ENCODE results near the gene USE1. TPM values are rescaled to one million over a fixed set of nuclear protein-coding genes. Genes with fewer than 3 reads are reported as not detected.

The USE1 gene
- polyA plus RNA-seq, 2 donors, result 32.8 to 37.7 TPM

GRCh38 chr19:17214508-17215126 is 540 bp upstream of the USE1 start:
- peaks cover 0 to 15% of the 10 kb centered on the region in 2 donors for H3K4me1 ChIP-seq (ENCODE audit: control insufficient read depth in 2 of 2, insufficient read depth in 2 of 2, low read length in 1 of 2)
- H3K9me3 ChIP-seq (ENCODE audit: control insufficient read depth in 2 of 2, insufficient read depth in 1 of 2, low read depth in 1 of 2, low read length in 1 of 2), result no peaks in the 10 kb centered on the region
- H3K36me3 ChIP-seq (ENCODE audit: control insufficient read depth in 2 of 2, insufficient read depth in 2 of 2, low read length in 1 of 2), result peaks cover 4 to 47% of the 10 kb centered on the region in 2 donors
- H3K27me3 ChIP-seq (ENCODE audit: control insufficient read depth in 1 of 2, insufficient read depth in 2 of 2, low read length in 2 of 2), result no peaks in the 10 kb centered on the region
- H3K27ac ChIP-seq (ENCODE audit: low read depth in 2 of 2, low read length in 1 of 2), result peak overlapping the region; percentile 75 to 99
- 26 to 27% methylated on average over 16 of the region's 16 CpGs for WGBS, 2 donors
- H3K4me3 ChIP-seq (ENCODE audit: low read depth in 1 of 2, low read length in 2 of 2), result peak overlapping the region; percentile 69 to 73

- no peaks in the 10 kb centered on the region for H3K9me3 ChIP-seq (ENCODE audit: control insufficient read depth in 2 of 2, insufficient read depth in 1 of 2, low read depth in 1 of 2, low read length in 1 of 2)
- no peaks in the 10 kb centered on the region for H3K27me3 ChIP-seq (ENCODE audit: control insufficient read depth in 1 of 2, insufficient read depth in 2 of 2, low read length in 2 of 2)
- H3K4me3 ChIP-seq (ENCODE audit: low read depth in 1 of 2, low read length in 2 of 2), result peak overlapping the region in 1 of 2 donors; percentile 69
- peak overlapping the region; percentile 75 to 99 for H3K27ac ChIP-seq (ENCODE audit: low read depth in 2 of 2, low read length in 1 of 2)
- 79 to 81% methylated on average over 13 of the region's 13 CpGs for WGBS, 2 donors
- H3K36me3 ChIP-seq (ENCODE audit: control insufficient read depth in 2 of 2, insufficient read depth in 2 of 2, low read length in 1 of 2), result peaks cover 4 to 36% of the 10 kb centered on the region in 2 donors
- peaks cover 0 to 14% of the 10 kb centered on the region in 2 donors for H3K4me1 ChIP-seq (ENCODE audit: control insufficient read depth in 2 of 2, insufficient read depth in 2 of 2, low read length in 1 of 2)
Measured at GRCh38 chr19:17216058-17216670, 1.0 kb downstream of the USE1 start.

- Histone ChIP-seq H3K36me3 (ENCODE audit: control insufficient read depth in 2 of 2, insufficient read depth in 2 of 2, low read length in 1 of 2) (peaks cover 4 to 14% of the 10 kb centered on the region in 2 donors), H3K27ac (ENCODE audit: low read depth in 2 of 2, low read length in 1 of 2) (no peak overlapping the region), H3K9me3 (ENCODE audit: control insufficient read depth in 2 of 2, insufficient read depth in 1 of 2, low read depth in 1 of 2, low read length in 1 of 2) (no peaks in the 10 kb centered on the region), H3K4me3 (ENCODE audit: low read depth in 1 of 2, low read length in 2 of 2) (no peak overlapping the region), H3K4me1 (ENCODE audit: control insufficient read depth in 2 of 2, insufficient read depth in 2 of 2, low read length in 1 of 2) (peaks cover 0 to 14% of the 10 kb centered on the region in 2 donors), H3K27me3 (ENCODE audit: control insufficient read depth in 1 of 2, insufficient read depth in 2 of 2, low read length in 2 of 2) (no peaks in the 10 kb centered on the region)
- 98 to 99% methylated on average over 8 of the region's 8 CpGs for whole genome bisulfite sequencing, 2 donors
Measured at GRCh38 chr19:17219286-17219685, 4.1 kb downstream of the USE1 start.

GRCh38 chr19:17220207-17220758 is 5.1 kb downstream of the USE1 start:
- Histone ChIP-seq H3K27ac (ENCODE audit: low read depth in 2 of 2, low read length in 1 of 2) (peak overlapping the region in 1 of 2 donors; percentile 79), H3K36me3 (ENCODE audit: control insufficient read depth in 2 of 2, insufficient read depth in 2 of 2, low read length in 1 of 2) (peaks cover 4 to 14% of the 10 kb centered on the region in 2 donors), H3K9me3 (ENCODE audit: control insufficient read depth in 2 of 2, insufficient read depth in 1 of 2, low read depth in 1 of 2, low read length in 1 of 2) (no peaks in the 10 kb centered on the region), H3K4me3 (ENCODE audit: low read depth in 1 of 2, low read length in 2 of 2) (no peak overlapping the region), H3K4me1 (ENCODE audit: control insufficient read depth in 2 of 2, insufficient read depth in 2 of 2, low read length in 1 of 2) (peaks cover 0 to 8% of the 10 kb centered on the region in 2 donors), H3K27me3 (ENCODE audit: control insufficient read depth in 1 of 2, insufficient read depth in 2 of 2, low read length in 2 of 2) (no peaks in the 10 kb centered on the region)
- 39 to 41% methylated on average over 14 of the region's 14 CpGs for WGBS, 2 donors

GRCh38 chr19:17225053-17225452 is 9.9 kb downstream of the USE1 start:
- Histone ChIP-seq H3K9me3 (ENCODE audit: control insufficient read depth in 2 of 2, insufficient read depth in 1 of 2, low read depth in 1 of 2, low read length in 1 of 2) (no peaks in the 10 kb centered on the region), H3K27ac (ENCODE audit: low read depth in 2 of 2, low read length in 1 of 2) (no peak overlapping the region), H3K4me3 (ENCODE audit: low read depth in 1 of 2, low read length in 2 of 2) (no peak overlapping the region), H3K27me3 (ENCODE audit: control insufficient read depth in 1 of 2, insufficient read depth in 2 of 2, low read length in 2 of 2) (no peaks in the 10 kb centered on the region), H3K4me1 (ENCODE audit: control insufficient read depth in 2 of 2, insufficient read depth in 2 of 2, low read length in 1 of 2) (peaks cover 0 to 3% of the 10 kb centered on the region in 2 donors), H3K36me3 (ENCODE audit: control insufficient read depth in 2 of 2, insufficient read depth in 2 of 2, low read length in 1 of 2) (peaks cover 2 to 7% of the 10 kb centered on the region in 2 donors)
- 76 to 84% methylated on average over 10 of the region's 10 CpGs for WGBS, 2 donors

- Histone ChIP-seq H3K4me1 (ENCODE audit: control insufficient read depth in 2 of 2, insufficient read depth in 2 of 2, low read length in 1 of 2) (no peaks in the 10 kb centered on the region), H3K27me3 (ENCODE audit: control insufficient read depth in 1 of 2, insufficient read depth in 2 of 2, low read length in 2 of 2) (no peaks in the 10 kb centered on the region), H3K36me3 (ENCODE audit: control insufficient read depth in 2 of 2, insufficient read depth in 2 of 2, low read length in 1 of 2) (peaks cover 6 to 11% of the 10 kb centered on the region in 2 donors), H3K4me3 (ENCODE audit: low read depth in 1 of 2, low read length in 2 of 2) (peak within 1 kb of the TSS; percentile 66 to 79), H3K9me3 (ENCODE audit: control insufficient read depth in 2 of 2, insufficient read depth in 1 of 2, low read depth in 1 of 2, low read length in 1 of 2) (no peaks in the 10 kb centered on the region), H3K27ac (ENCODE audit: low read depth in 2 of 2, low read length in 1 of 2) (peak within 1 kb of the TSS; percentile 96 to 97)
- WGBS, 2 donors, result 0 to 1% methylated on average over 81 to 90 of the region's 90 CpGs
Measured at GRCh38 chr19:17226002-17226933, 11.1 kb downstream of the USE1 start, which contains the start of gene OCEL1. Gene OCEL1 (plus strand): TSS chr19:17226226. CDS start chr19:17226248, 22 bp downstream.

GRCh38 chr19:17227798-17228367 is 12.7 kb downstream of the USE1 start:
- no peak overlapping the region for H3K4me3 ChIP-seq (ENCODE audit: low read depth in 1 of 2, low read length in 2 of 2)
- no peaks in the 10 kb centered on the region for H3K27me3 ChIP-seq (ENCODE audit: control insufficient read depth in 1 of 2, insufficient read depth in 2 of 2, low read length in 2 of 2)
- H3K9me3 ChIP-seq (ENCODE audit: control insufficient read depth in 2 of 2, insufficient read depth in 1 of 2, low read depth in 1 of 2, low read length in 1 of 2), result no peaks in the 10 kb centered on the region
- WGBS, 2 donors, result 76% methylated on average over 13 of the region's 13 CpGs
- H3K36me3 ChIP-seq (ENCODE audit: control insufficient read depth in 2 of 2, insufficient read depth in 2 of 2, low read length in 1 of 2), result peaks cover 6 to 20% of the 10 kb centered on the region in 2 donors
- no peak overlapping the region for H3K27ac ChIP-seq (ENCODE audit: low read depth in 2 of 2, low read length in 1 of 2)
- no peaks in the 10 kb centered on the region for H3K4me1 ChIP-seq (ENCODE audit: control insufficient read depth in 2 of 2, insufficient read depth in 2 of 2, low read length in 1 of 2)

GRCh38 chr19:17229890-17230289 is 14.7 kb downstream of the USE1 start:
- Histone ChIP-seq H3K9me3 (ENCODE audit: control insufficient read depth in 2 of 2, insufficient read depth in 1 of 2, low read depth in 1 of 2, low read length in 1 of 2) (no peaks in the 10 kb centered on the region), H3K36me3 (ENCODE audit: control insufficient read depth in 2 of 2, insufficient read depth in 2 of 2, low read length in 1 of 2) (peaks cover 6 to 20% of the 10 kb centered on the region in 2 donors), H3K27me3 (ENCODE audit: control insufficient read depth in 1 of 2, insufficient read depth in 2 of 2, low read length in 2 of 2) (no peaks in the 10 kb centered on the region), H3K4me1 (ENCODE audit: control insufficient read depth in 2 of 2, insufficient read depth in 2 of 2, low read length in 1 of 2) (peaks cover 0 to under 1% of the 10 kb centered on the region in 2 donors), H3K27ac (ENCODE audit: low read depth in 2 of 2, low read length in 1 of 2) (no peak overlapping the region), H3K4me3 (ENCODE audit: low read depth in 1 of 2, low read length in 2 of 2) (no peak overlapping the region)
- 96 to 100% methylated on average over 3 of the region's 3 CpGs for WGBS, 2 donors

GRCh38 chr19:17232258-17232657 is 17.1 kb downstream of the USE1 start:
- Histone ChIP-seq H3K36me3 (ENCODE audit: control insufficient read depth in 2 of 2, insufficient read depth in 2 of 2, low read length in 1 of 2) (peaks cover 6 to 26% of the 10 kb centered on the region in 2 donors), H3K4me3 (ENCODE audit: low read depth in 1 of 2, low read length in 2 of 2) (no peak overlapping the region), H3K27ac (ENCODE audit: low read depth in 2 of 2, low read length in 1 of 2) (no peak overlapping the region), H3K4me1 (ENCODE audit: control insufficient read depth in 2 of 2, insufficient read depth in 2 of 2, low read length in 1 of 2) (peaks cover 7 to 9% of the 10 kb centered on the region in 2 donors), H3K27me3 (ENCODE audit: control insufficient read depth in 1 of 2, insufficient read depth in 2 of 2, low read length in 2 of 2) (no peaks in the 10 kb centered on the region), H3K9me3 (ENCODE audit: control insufficient read depth in 2 of 2, insufficient read depth in 1 of 2, low read depth in 1 of 2, low read length in 1 of 2) (no peaks in the 10 kb centered on the region)
- 89 to 91% methylated on average over 25 of the region's 25 CpGs for WGBS, 2 donors
